HCT116 (cell line): Measurements from ENCODE around the gene EEF1AKMT2. TPM values are rescaled to one million over a fixed set of nuclear protein-coding genes. Genes with fewer than 3 reads are reported as not detected.

Experiments used
- ATAC-seq: fragments of 200-7000 bp; cut with Tn5 transposase; 2 replicates; pipeline ENCODE4 v1.9.1; 2020; ENCODE audit warnings: mild to moderate bottlenecking, moderate library complexity
- BruUV-seq: library from RNA; stranded (reverse); fragments of 400-500 nt; replicated peaks from 2 replicates; lab custom pipeline; 2021; lab: Mats Ljungman, UMichigan
- CTCF ChIA-PET: fragments of 300-600 bp; sonication (Branson Sonifier 250); formaldehyde crosslinking; loops from one replicate; lab custom pipeline; 2021; ENCODE audit warnings: antibody characterized with exemption; lab: Charles Lee
- POLR2A ChIA-PET: fragments of 300-600, 350-600 bp; sonication (Branson Sonifier 250); formaldehyde crosslinking; loops from one replicate; lab custom pipeline; 2021; ENCODE audit warnings: antibody characterized with exemption; lab: Charles Lee
- RAD21 ChIA-PET, 2 experiments: fragments of 300-600 bp; sonication (Branson Sonifier 250); formaldehyde crosslinking; loops; one replicate each; lab custom pipeline; 2023; ENCODE audit warnings: low total read pairs in 2 of 2; ENCODE audit not compliant: uncharacterized antibody in 2 of 2, unreplicated experiment in 2 of 2, low non-redundant PET in 1 of 2; lab: Charles Lee
- DNase-seq: peaks from one replicate; pipeline ENCODE4 v3.0.0-alpha.2; 2010; ENCODE audit warnings: low read depth, low spot score
- H2AFZ ChIP-seq: fragments of 200-600 bp; shearing (Covaris generic), sonication (generic); 2 replicates; pipeline ENCODE4 v1.6.1; 2017; ENCODE audit warnings: low read depth, mixed run types, mixed read lengths, antibody characterized with exemption, low read length; ENCODE audit not compliant: poor library complexity, severe bottlenecking
- H3K27ac ChIP-seq: 2 replicates; pipeline ENCODE4 v1.5.1; 2012; ENCODE audit warnings: low read depth, low read length
- H3K27me3 ChIP-seq: fragments of 200-600 bp; sonication (generic); 2 replicates; pipeline ENCODE4 v1.6.1; 2016; ENCODE audit warnings: mixed run types, low read length, mixed read lengths; ENCODE audit not compliant: insufficient read depth
- H3K36me3 ChIP-seq, 2 experiments: fragments of 200-500 bp in 1 of 2; fragments of 200-600 bp in 1 of 2; sonication (Bioruptor generic) in 1 of 2; sonication (generic) in 1 of 2; 2 replicates each; pipeline versions ENCODE4 v1.5.1 to v1.6.1; 2014 to 2016; ENCODE audit warnings: low read length in 2 of 2, inconsistent platforms in 1 of 2, mixed read lengths in 1 of 2, mixed run types in 1 of 2; ENCODE audit not compliant: insufficient read depth in 2 of 2, control insufficient read depth in 1 of 2
- H3K4me1 ChIP-seq, 2 experiments: fragments of 200-600 bp in 1 of 2; sonication (generic) in 1 of 2; 2 replicates each; pipeline versions ENCODE4 v1.5.1 to v1.6.1; 2012 to 2017; ENCODE audit warnings: low read length in 2 of 2, inconsistent platforms in 1 of 2, mild to moderate bottlenecking in 1 of 2, mixed read lengths in 1 of 2, mixed run types in 1 of 2, moderate library complexity in 1 of 2; ENCODE audit not compliant: insufficient read depth in 2 of 2, control insufficient read depth in 1 of 2
- H3K4me2 ChIP-seq: fragments of 200-600 bp; sonication (generic); 2 replicates; pipeline ENCODE4 v1.6.1; 2017; ENCODE audit warnings: mixed run types, low read length, mixed read lengths
- H3K4me3 ChIP-seq, 2 experiments: fragments of 200-600 bp in 1 of 2; sonication (generic) in 1 of 2; replicated peaks in 1 of 2; 2 replicates each; pipeline ENCODE4 v1.5.1; 2011 to 2016; ENCODE audit warnings: low read length in 2 of 2, control low read depth in 1 of 2, low read depth in 1 of 2, mild to moderate bottlenecking in 1 of 2, mixed read lengths in 1 of 2, mixed run types in 1 of 2
- H3K79me2 ChIP-seq: fragments of 200-600 bp; sonication (generic); 2 replicates; pipeline ENCODE4 v1.6.1; 2017; ENCODE audit warnings: mild to moderate bottlenecking, mixed run types, low read length, moderate library complexity, mixed read lengths; ENCODE audit not compliant: insufficient read depth
- H3K9ac ChIP-seq: fragments of 200-600 bp; sonication (generic); 2 replicates; pipeline ENCODE4 v1.6.1; 2016; ENCODE audit warnings: low read length, mixed read lengths
- H3K9me2 ChIP-seq: fragments of 200-600 bp; sonication (generic), shearing (Covaris generic); 2 replicates; pipeline ENCODE4 v1.6.1; 2017; ENCODE audit warnings: mixed run types, mild to moderate bottlenecking, moderate library complexity; ENCODE audit not compliant: insufficient read depth
- H3K9me3 ChIP-seq, 2 experiments: fragments of 200-500 bp in 1 of 2; fragments of 200-600 bp in 1 of 2; sonication (Bioruptor generic) in 1 of 2; sonication (generic) in 1 of 2; 2 replicates each; pipeline ENCODE4 v1.6.1; 2014 to 2017; ENCODE audit warnings: low read length in 2 of 2, mixed read lengths in 2 of 2, inconsistent platforms in 1 of 2, low read depth in 1 of 2, mild to moderate bottlenecking in 1 of 2, mixed run types in 1 of 2, moderate library complexity in 1 of 2; ENCODE audit not compliant: control insufficient read depth in 1 of 2, insufficient read depth in 1 of 2
- H4K20me1 ChIP-seq: fragments of 200-600 bp; sonication (generic), shearing (Covaris generic); 2 replicates; pipeline ENCODE4 v1.6.1; 2017; ENCODE audit warnings: mixed run types, mild to moderate bottlenecking, moderate library complexity; ENCODE audit not compliant: insufficient read depth
- CBX3 ChIP-seq: IDR thresholded peaks from 2 replicates; pipeline ENCODE4 v1.6.1; 2012; ENCODE audit warnings: low read depth
- CEBPB ChIP-seq: IDR thresholded peaks from 2 replicates; pipeline ENCODE4 v1.6.1; 2012; ENCODE audit warnings: low read depth
- EGR1 ChIP-seq: IDR thresholded peaks from 2 replicates; pipeline ENCODE4 v1.6.1; 2012; ENCODE audit warnings: low read depth
- ELF1 ChIP-seq: IDR thresholded peaks from 2 replicates; pipeline ENCODE4 v1.6.1; 2012; ENCODE audit warnings: low read depth, borderline replicate concordance
- EZH2phosphoT487 ChIP-seq: fragments of 200-600 bp; IDR thresholded peaks from 2 replicates; pipeline ENCODE4 v1.6.1; 2018; ENCODE audit warnings: antibody characterized with exemption, borderline replicate concordance
- FOSL1 ChIP-seq: IDR thresholded peaks from 2 replicates; pipeline ENCODE4 v1.6.1; 2012; ENCODE audit warnings: low read depth
- JUND ChIP-seq: IDR thresholded peaks from 2 replicates; pipeline ENCODE4 v1.6.1; 2012
- POLR2A ChIP-seq: IDR thresholded peaks from 2 replicates; pipeline ENCODE4 v1.7.0; 2011; ENCODE audit warnings: borderline replicate concordance; ENCODE audit not compliant: insufficient read depth, insufficient read length; ENCODE audit errors: extremely low read depth
- POLR2AphosphoS5 ChIP-seq: IDR thresholded peaks from 2 replicates; pipeline ENCODE4 v1.6.1; 2011; ENCODE audit warnings: mild to moderate bottlenecking, low read depth, low read length, moderate library complexity
- RAD21 ChIP-seq: IDR thresholded peaks from 2 replicates; pipeline ENCODE4 v1.6.1; 2012; ENCODE audit warnings: low read depth, mild to moderate bottlenecking
- SIN3A ChIP-seq: IDR thresholded peaks from 2 replicates; pipeline ENCODE4 v1.6.1; 2012; ENCODE audit warnings: low read depth
- SP1 ChIP-seq: IDR thresholded peaks from 2 replicates; pipeline ENCODE4 v1.6.1; 2012; ENCODE audit warnings: low read depth
- SRF ChIP-seq: IDR thresholded peaks from 2 replicates; pipeline ENCODE4 v1.6.1; 2012; ENCODE audit warnings: low read depth
- TCF7L2 ChIP-seq: IDR thresholded peaks from 2 replicates; pipeline ENCODE4 v1.7.0; 2011; ENCODE audit warnings: borderline replicate concordance, inconsistent platforms; ENCODE audit not compliant: insufficient read depth, insufficient read length; ENCODE audit errors: extremely low read depth
- YY1 ChIP-seq: IDR thresholded peaks from 2 replicates; pipeline ENCODE4 v1.6.1; 2011; ENCODE audit warnings: low read length, low read depth, moderate library complexity, mild to moderate bottlenecking; ENCODE audit not compliant: insufficient replicate concordance; ENCODE audit errors: extremely low read depth
- ZFX ChIP-seq: fragments of 450-650 bp; IDR thresholded peaks from 2 replicates; pipeline ENCODE4 v1.6.1; 2017
- intact Hi-C: fragments of 100-400 bp; cut with micrococcal nuclease; formaldehyde crosslinking; loops from 2 replicates; pipeline ENCODE4 v1.10.0; 2022
- total RNA-seq: library from RNA; stranded (reverse); gene quantifications from one replicate; pipeline ENCODE4 v1.2.1, GENCODE V29; 2021; ENCODE audit not compliant: unreplicated experiment
- TF ChIP-seq, protein P1 (sequence below): IDR thresholded peaks from 2 replicates; pipeline ENCODE4 v1.6.1; 2012
- TF ChIP-seq, protein P2 (sequence below): IDR thresholded peaks from 2 replicates; pipeline ENCODE4 v1.6.1; 2012; ENCODE audit warnings: low read depth
- TF ChIP-seq, protein P3 (sequence below), 3 experiments: fragments of 200-600 bp in 1 of 3; sonication (generic) in 1 of 3; IDR thresholded peaks in 2 of 3; conservative IDR thresholded peaks in 1 of 3; 2 replicates each; pipeline ENCODE4 v1.5.1; 2012 to 2017; ENCODE audit warnings: low read depth in 2 of 3, low read length in 2 of 3, antibody characterized with exemption in 1 of 3, borderline replicate concordance in 1 of 3, control low read depth in 1 of 3, mild to moderate bottlenecking in 1 of 3, mixed read lengths in 1 of 3, mixed run types in 1 of 3, moderate library complexity in 1 of 3; ENCODE audit not compliant: insufficient read depth in 1 of 3
- TF ChIP-seq, protein P4 (sequence below): IDR thresholded peaks from 2 replicates; pipeline ENCODE4 v1.6.1; 2011; ENCODE audit warnings: mild to moderate bottlenecking, low read length, moderate library complexity; ENCODE audit not compliant: insufficient replicate concordance; ENCODE audit errors: extremely low read depth

EEF1AKMT2 gene
- total RNA-seq, 1 experiment from 2014 or later: 39.6 TPM

DNA sequence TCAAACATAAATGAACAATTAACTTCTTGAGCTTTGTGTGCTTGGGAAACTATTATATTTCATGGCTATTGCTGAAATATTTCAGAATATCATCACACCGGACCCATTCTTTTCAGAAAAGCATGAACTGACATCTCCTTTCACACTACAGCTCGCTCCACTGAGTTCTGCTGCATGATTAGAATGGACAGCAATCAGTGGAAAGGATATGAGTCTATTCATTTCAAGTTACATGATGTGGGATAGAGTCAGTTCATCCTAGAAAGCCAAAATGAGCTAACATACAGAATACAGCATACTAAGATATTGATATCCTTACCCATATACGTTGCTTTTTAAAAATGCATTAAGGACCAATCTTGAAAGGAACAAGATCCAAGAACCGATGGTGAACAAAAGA lies 46.4 kb downstream of the EEF1AKMT2 start:
- ATAC-seq (no peak), DNase-seq (no peak)
- Histone ChIP-seq H3K4me1 (peaks cover 22 to 36% of the 10 kb centered on the region in 2 experiments), H3K9me2 (no peaks in the 10 kb centered on the region), H3K9me3 (no peaks in the 10 kb centered on the region), H3K79me2 (peaks cover 13% of the 10 kb centered on the region; the same call in 1 of the 2 replicates), H3K4me3 (no peak overlapping the region; a peak in 1 of 4 replicates), H3K36me3 (peaks cover 4 to 11% of the 10 kb centered on the region in 2 experiments; a peak in 3 of 4 replicates), H3K9ac (no peak overlapping the region), H3K27ac (peak overlapping the region; percentile 63; the same call in 1 of the 2 replicates), H3K4me2 (peak overlapping the region; percentile 69; the same call in 1 of the 2 replicates), H2AFZ (no peak overlapping the region), H3K27me3 (no peaks in the 10 kb centered on the region), H4K20me1 (no peaks in the 10 kb centered on the region)
- TF ChIP-seq JUND (no peak), SP1 (no peak), RAD21 (no peak), SRF (no peak), FOSL1 (no peak), EGR1 (no peak), TCF7L2 (no peak), POLR2A (no peak), YY1 (no peak), CBX3 (no peak), ZFX (no peak), CEBPB (no peak), ELF1 (no peak), POLR2AphosphoS5 (no peak), EZH2phosphoT487 (no peak), SIN3A (no peak)
- TF ChIP-seq, protein P1, sequence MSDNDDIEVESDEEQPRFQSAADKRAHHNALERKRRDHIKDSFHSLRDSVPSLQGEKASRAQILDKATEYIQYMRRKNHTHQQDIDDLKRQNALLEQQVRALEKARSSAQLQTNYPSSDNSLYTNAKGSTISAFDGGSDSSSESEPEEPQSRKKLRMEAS: no peak
- TF ChIP-seq, protein P2, sequence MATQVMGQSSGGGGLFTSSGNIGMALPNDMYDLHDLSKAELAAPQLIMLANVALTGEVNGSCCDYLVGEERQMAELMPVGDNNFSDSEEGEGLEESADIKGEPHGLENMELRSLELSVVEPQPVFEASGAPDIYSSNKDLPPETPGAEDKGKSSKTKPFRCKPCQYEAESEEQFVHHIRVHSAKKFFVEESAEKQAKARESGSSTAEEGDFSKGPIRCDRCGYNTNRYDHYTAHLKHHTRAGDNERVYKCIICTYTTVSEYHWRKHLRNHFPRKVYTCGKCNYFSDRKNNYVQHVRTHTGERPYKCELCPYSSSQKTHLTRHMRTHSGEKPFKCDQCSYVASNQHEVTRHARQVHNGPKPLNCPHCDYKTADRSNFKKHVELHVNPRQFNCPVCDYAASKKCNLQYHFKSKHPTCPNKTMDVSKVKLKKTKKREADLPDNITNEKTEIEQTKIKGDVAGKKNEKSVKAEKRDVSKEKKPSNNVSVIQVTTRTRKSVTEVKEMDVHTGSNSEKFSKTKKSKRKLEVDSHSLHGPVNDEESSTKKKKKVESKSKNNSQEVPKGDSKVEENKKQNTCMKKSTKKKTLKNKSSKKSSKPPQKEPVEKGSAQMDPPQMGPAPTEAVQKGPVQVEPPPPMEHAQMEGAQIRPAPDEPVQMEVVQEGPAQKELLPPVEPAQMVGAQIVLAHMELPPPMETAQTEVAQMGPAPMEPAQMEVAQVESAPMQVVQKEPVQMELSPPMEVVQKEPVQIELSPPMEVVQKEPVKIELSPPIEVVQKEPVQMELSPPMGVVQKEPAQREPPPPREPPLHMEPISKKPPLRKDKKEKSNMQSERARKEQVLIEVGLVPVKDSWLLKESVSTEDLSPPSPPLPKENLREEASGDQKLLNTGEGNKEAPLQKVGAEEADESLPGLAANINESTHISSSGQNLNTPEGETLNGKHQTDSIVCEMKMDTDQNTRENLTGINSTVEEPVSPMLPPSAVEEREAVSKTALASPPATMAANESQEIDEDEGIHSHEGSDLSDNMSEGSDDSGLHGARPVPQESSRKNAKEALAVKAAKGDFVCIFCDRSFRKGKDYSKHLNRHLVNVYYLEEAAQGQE: no peak
- TF ChIP-seq, protein P3, sequence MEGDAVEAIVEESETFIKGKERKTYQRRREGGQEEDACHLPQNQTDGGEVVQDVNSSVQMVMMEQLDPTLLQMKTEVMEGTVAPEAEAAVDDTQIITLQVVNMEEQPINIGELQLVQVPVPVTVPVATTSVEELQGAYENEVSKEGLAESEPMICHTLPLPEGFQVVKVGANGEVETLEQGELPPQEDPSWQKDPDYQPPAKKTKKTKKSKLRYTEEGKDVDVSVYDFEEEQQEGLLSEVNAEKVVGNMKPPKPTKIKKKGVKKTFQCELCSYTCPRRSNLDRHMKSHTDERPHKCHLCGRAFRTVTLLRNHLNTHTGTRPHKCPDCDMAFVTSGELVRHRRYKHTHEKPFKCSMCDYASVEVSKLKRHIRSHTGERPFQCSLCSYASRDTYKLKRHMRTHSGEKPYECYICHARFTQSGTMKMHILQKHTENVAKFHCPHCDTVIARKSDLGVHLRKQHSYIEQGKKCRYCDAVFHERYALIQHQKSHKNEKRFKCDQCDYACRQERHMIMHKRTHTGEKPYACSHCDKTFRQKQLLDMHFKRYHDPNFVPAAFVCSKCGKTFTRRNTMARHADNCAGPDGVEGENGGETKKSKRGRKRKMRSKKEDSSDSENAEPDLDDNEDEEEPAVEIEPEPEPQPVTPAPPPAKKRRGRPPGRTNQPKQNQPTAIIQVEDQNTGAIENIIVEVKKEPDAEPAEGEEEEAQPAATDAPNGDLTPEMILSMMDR (IDR thresholded peaks at IDR 0.05 in 2 of 3, conservative IDR thresholded peaks at IDR 0.05 in 1 of 3; ENCODE audit: borderline replicate concordance in 1 of 3, insufficient read depth in 1 of 3, low read depth in 2 of 3, low read length in 2 of 3): no peak
- TF ChIP-seq, protein P4, sequence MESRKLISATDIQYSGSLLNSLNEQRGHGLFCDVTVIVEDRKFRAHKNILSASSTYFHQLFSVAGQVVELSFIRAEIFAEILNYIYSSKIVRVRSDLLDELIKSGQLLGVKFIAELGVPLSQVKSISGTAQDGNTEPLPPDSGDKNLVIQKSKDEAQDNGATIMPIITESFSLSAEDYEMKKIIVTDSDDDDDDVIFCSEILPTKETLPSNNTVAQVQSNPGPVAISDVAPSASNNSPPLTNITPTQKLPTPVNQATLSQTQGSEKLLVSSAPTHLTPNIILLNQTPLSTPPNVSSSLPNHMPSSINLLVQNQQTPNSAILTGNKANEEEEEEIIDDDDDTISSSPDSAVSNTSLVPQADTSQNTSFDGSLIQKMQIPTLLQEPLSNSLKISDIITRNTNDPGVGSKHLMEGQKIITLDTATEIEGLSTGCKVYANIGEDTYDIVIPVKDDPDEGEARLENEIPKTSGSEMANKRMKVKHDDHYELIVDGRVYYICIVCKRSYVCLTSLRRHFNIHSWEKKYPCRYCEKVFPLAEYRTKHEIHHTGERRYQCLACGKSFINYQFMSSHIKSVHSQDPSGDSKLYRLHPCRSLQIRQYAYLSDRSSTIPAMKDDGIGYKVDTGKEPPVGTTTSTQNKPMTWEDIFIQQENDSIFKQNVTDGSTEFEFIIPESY: no peak
- CTCF ChIA-PET: interaction anchor here (0.6 to 3.5 kb wide), 18 partner anchors 10 to 341 kb away, joined by 3 to 27 read pairs (median 4); partner anchors contain the start of gene ABRAXAS2
- RAD21 ChIA-PET: no interaction called here
- BruUV-seq: no TSS peak
- intact Hi-C loops: loop anchor here (1.0 kb wide), 1 partner anchor 215 kb away; no protein-coding TSS in a partner anchor
- POLR2A ChIA-PET: interaction anchor here (1.0 kb wide), 1 partner anchor 12 kb away, joined by 3 read pairs; no protein-coding TSS in a partner anchor
